HuH-7.5 (cell line): Measurements from ENCODE around the gene NECTIN1.
A peak's percentile ranks its signal among the peaks of the same experiment; 100 is the strongest.

Experiments
- DNase-seq: peaks from one replicate; pipeline ENCODE4 v3.0.0; 2011; ENCODE audit warnings: low spot score

Gene NECTIN1

GRCh38 chr11:119640541-119640940, 88.5 kb downstream of the NECTIN1 start:
- DNase-seq, result no peak

GRCh38 chr11:119639642-119640205, 89.3 kb downstream of the NECTIN1 start:
- no peak for DNase-seq

GRCh38 chr11:119638851-119639250, 90.1 kb downstream of the NECTIN1 start:
- no peak for DNase-seq

DNA sequence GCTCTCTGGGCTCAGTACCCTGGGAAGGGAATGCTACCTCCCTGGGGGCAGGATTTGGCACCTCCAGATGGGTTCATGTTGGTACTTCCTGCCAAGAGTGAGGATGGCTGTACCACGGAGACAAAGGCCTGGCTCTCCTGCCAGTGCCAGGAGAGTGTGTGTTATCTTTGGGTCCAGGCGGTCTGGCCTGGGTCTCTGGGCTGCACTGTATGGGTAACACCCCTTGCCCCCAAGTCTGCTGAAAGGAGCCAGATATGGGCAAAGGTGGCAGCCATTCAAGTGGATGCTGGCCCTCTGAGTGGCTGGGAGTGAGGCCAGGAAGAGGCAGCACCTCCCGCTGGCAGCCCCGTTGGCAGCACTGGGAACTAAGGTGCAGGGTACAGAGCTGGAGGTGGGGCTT, 91.5 kb downstream of the NECTIN1 start:
- DNase-seq, result no peak

DNA sequence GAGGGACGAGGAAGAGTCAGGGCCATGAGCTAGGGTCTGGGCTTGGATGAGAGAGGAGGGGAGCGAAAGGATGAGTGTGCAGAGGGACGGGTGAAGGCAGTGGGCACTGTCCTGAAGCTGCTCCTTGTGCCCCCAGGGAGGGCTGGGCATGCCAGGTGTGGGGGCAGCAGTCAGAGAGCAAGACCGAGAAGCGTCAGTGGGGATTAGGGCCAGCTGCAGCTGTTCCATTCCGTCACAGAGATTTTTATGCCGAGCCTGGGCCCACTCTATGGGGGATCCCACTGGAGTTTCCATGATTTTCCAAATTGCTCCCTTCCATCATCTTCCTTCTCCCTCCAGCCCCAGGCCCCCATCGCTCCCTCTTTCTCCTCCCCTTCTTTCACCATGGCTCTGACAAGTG, 93.2 kb downstream of the NECTIN1 start:
- DNase-seq, result no peak

GRCh38 chr11:119635041-119635740, 93.8 kb downstream of the NECTIN1 start:
- no peak for DNase-seq

- DNase-seq, result no peak
These were observed 94.7 kb downstream of the NECTIN1 start for GRCh38 chr11:119634301-119634700.

GRCh38 chr11:119629834-119630624, 99.0 kb downstream of the NECTIN1 start:
- DNase-seq, result no peak

DNA sequence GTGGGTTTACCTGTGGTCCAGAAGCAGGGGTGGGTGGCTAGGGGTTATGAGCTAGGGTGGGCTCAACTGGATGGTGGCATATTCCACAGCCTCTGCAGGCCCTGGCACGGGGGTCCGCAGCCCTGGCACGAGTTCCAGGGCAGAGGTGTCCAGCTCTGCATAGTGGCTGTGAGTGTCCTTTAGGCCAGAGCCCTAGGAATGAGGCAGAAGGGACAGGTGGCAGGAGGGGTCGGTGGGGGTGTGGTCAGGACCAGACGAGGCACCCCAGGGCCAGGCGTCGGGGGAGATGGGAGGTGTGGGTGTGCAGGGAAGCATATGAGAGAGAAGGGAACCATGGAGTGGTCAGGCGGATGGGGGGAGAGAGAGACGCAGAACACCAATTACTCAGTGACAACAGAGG, 99.9 kb downstream of the NECTIN1 start:
- DNase-seq, result no peak

GRCh38 chr11:119627286-119627685, 101.7 kb downstream of the NECTIN1 start:
- DNase-seq, result no peak

- DNase-seq, result no peak
These were observed 102.1 kb downstream of the NECTIN1 start for GRCh38 chr11:119626871-119627270.

GRCh38 chr11:119626197-119626841, 102.7 kb downstream of the NECTIN1 start:
- no peak for DNase-seq

GRCh38 chr11:119625206-119625978, 103.6 kb downstream of the NECTIN1 start:
- DNase-seq, result no peak

- no peak for DNase-seq
These were observed 104.4 kb downstream of the NECTIN1 start for GRCh38 chr11:119624629-119625028.

DNA sequence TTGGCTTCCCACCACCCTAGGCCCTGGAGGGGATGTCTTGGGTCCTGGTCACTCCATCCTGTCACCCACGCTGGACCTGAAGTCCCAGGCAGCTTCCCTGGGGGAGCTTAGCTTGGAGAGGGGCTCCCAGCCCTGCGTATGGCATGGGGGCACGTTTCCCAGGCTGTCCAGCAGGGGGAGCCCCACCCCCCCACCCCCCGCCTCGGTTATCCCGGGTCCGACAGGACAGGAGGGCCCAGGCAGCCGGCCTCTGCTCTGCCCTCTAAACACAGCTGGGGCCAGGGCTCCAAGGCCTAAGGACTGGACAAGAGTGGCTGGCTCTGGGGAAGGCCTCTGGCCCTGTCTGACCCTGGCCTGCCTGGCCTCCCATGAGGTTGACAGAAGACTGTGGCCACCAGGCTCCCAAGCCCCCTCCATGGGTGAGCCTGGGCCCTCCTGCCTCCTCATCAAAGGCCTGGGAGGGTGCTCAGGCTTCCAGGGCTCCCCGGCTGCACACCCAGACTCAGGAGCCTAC, 104.8 kb downstream of the NECTIN1 start:
- peak; percentile 46 for DNase-seq

DNA sequence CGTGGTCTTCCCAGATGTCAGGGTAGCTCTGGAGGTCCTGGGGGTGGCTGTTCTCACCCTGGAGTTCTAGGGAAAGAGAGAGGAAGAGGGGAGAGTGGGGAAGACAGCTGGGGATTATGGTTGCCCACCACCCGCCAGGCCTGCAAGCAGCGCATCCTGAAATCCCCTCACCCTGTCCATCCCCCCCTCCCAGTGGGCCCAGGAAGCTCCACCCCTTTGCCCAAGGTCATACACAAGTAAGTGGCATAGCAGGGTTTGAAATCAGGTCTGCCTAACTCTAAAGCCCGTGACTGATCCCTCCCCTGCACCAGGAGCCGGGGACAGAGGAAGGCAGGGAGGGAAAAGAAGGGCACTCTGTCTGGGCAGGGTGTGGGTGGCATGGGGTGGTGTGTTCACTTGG, 105.3 kb downstream of the NECTIN1 start:
- DNase-seq, result no peak

GRCh38 chr11:119622454-119623143, 106.4 kb downstream of the NECTIN1 start:
- DNase-seq, result no peak

- no peak for DNase-seq
These were observed 109.3 kb downstream of the NECTIN1 start for GRCh38 chr11:119619665-119620064.

- no peak for DNase-seq
These were observed 110.6 kb downstream of the NECTIN1 start for GRCh38 chr11:119618208-119618909.

DNA sequence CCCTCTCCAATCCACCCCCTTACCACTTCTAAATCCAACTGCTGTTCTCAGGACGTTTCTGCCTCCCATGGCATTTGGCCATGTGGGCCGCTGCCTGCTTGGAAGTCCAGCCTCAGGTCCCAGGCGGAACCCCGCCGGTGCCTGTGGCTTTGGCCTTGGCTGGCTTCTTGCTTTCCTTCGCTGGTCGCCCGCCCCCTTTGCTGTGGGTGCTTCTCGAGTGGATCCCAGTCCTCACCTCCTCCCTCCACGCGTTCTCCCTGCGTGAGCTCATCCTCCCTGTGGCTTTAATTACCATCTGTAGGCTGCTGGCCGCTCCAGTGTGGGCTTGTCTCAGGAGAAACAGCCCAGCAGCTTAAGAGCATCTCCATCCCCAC, 111.7 kb downstream of the NECTIN1 start:
- no peak for DNase-seq
